HUES48 (cell line): Measurements from ENCODE around the gene AP1G1.
"Not testable (repeated sequence)": the region's sequence is repeated elsewhere in the genome, so short reads cannot be mapped to it uniquely, and the experiment has no call there.

Experiments used
- H3K27ac ChIP-seq: one replicate; pipeline ENCODE4 v1.7.0; 2013; ENCODE audit warnings: low read depth, low read length, inconsistent platforms
- H3K27me3 ChIP-seq: 2 replicates; pipeline ENCODE4 v1.6.1; 2013; ENCODE audit warnings: mild to moderate bottlenecking, low read length; ENCODE audit not compliant: control insufficient read depth, insufficient read depth
- H3K36me3 ChIP-seq: 2 replicates; pipeline ENCODE4 v1.6.1; 2013; ENCODE audit warnings: low read length; ENCODE audit not compliant: control insufficient read depth, insufficient read depth
- H3K4me1 ChIP-seq: 2 replicates; pipeline ENCODE4 v1.6.1; 2013; ENCODE audit warnings: mild to moderate bottlenecking, low read length; ENCODE audit not compliant: control insufficient read depth, insufficient read depth
- H3K4me3 ChIP-seq: 2 replicates; pipeline ENCODE4 v1.5.1; 2013; ENCODE audit warnings: mild to moderate bottlenecking, low read depth, low read length
- H3K9ac ChIP-seq: 2 replicates; pipeline ENCODE4 v1.6.1; 2013; ENCODE audit warnings: mild to moderate bottlenecking, low read depth, low read length, moderate library complexity
- H3K9me3 ChIP-seq: 2 replicates; pipeline ENCODE4 v1.6.1; 2013; ENCODE audit warnings: low read length; ENCODE audit not compliant: control insufficient read depth, insufficient read depth

The AP1G1 gene

DNA sequence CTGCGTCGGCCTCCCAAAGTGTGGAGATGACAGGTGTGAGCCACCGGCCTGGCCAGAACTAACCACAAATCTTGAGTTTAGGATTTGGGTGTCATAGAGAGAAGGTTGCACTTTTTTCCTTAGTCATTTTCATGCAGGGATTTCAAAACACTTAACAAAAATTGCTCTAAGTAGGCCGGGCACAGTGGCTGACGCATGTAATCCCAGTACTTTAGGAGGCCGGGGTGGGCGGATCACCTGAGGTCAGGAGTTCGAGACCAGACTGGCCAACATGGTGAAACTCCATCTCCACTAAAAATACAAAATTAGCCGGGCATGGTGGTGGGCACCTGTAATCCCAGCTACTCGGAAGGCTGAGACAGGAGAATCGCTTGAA is 1.5 kb upstream of the AP1G1 start:
- H3K4me3 ChIP-seq, H3K27ac ChIP-seq, H3K9ac ChIP-seq: not testable (repeated sequence)

DNA sequence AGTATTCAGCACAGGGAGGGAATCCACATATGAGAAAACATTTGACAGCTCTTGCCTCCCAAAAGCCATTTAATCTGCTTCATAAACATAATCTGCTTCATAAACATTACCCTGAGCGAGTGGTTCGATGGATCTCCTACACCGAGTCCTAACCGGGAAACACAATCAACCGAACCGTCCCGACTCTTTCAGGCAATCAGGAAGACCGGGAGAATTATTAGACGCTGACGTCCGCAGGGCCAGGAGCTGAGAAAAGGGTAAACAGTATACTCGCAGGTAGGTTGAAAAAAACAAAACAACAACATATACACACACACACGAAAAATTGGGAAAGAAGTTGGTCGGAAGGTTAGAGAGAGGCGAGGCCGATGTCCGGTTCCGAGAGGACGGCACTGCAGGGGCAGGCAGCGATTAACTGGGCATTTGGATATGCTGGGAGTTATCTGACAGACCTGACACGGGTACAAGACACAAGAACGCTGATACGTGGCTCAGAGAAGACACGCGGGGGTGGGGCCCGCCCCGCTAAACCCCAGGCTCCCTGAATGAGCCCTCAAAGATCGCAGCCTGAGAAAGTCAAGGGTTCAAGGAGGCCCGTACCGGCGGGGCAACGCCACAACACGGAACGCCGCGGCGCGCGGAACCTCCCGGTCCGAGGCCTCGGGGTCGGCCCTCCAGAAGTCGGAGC is 585 bp downstream of the AP1G1 start:
- H3K4me3 ChIP-seq, result peak overlapping the region; percentile 93
- H3K27ac ChIP-seq, result peak overlapping the region; percentile 97

More for the DNA sequence above, 1.5 kb upstream of the AP1G1 start:
- H3K36me3 ChIP-seq, H3K27me3 ChIP-seq, H3K9me3 ChIP-seq, H3K4me1 ChIP-seq: not testable (repeated sequence)

DNA sequence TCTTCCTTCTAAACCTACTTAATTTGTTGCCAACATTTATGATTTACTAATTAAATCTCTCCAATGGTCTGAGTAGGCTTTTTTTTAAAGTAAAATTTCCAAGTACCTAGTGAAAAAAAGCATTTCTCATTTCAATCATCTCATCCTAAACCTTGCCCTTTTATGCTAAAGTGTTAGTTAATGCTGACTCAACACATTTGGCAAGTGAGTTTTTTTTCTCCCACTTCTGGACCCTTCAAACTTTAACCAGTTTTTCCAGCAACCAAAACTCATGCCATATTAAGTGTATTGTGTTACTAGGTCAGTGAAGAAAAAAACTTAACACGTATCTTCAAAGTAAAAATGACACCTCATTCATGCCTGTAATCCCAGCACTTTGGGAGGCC is 5.3 kb downstream of the AP1G1 start:
- H3K9ac ChIP-seq, result no peak overlapping the region
- peaks cover 9% of the 10 kb centered on the region for H3K36me3 ChIP-seq
- no peaks in the 10 kb centered on the region for H3K27me3 ChIP-seq
- H3K4me3 ChIP-seq, result no peak overlapping the region
- peaks cover 5% of the 10 kb centered on the region; the same call in 1 of the 2 replicates for H3K4me1 ChIP-seq
- H3K27ac ChIP-seq, result no peak overlapping the region
- H3K9me3 ChIP-seq, result no peaks in the 10 kb centered on the region

More for the DNA sequence above, 585 bp downstream of the AP1G1 start:
- no peaks in the 10 kb centered on the region for H3K27me3 ChIP-seq
- peak overlapping the region; percentile 99 for H3K9ac ChIP-seq
- H3K4me1 ChIP-seq, result peaks cover 5% of the 10 kb centered on the region; the same call in 1 of the 2 replicates
- peaks cover 9% of the 10 kb centered on the region for H3K36me3 ChIP-seq
- no peaks in the 10 kb centered on the region for H3K9me3 ChIP-seq

DNA sequence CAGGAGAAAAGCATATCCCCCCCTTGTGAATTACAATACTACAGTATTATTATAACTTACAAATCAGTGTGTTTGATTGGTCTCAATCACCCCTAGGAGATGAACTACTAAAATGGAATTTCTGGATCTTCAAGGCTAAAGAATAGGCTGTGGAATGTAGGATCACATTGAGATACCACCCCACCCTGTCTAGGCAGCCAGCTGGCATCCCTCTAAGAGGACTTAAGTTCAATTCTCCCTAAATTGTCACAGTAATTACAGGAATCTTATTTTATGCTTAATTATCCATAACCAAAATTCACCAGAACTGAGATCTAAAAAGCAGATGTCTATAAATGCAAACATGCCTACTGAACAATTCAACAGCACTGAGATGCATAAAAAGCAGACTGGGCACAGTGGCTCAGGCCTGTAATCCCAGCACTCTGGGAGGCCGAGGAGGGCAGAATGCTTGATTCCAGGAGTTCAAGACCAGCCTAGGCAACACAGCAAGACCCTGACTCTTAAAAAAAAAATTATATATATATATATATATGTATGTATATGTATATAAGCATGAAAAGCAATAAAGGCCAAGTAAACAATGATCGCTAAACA is 12.0 kb downstream of the AP1G1 start:
- H3K4me3 ChIP-seq, result no peak overlapping the region
- H3K36me3 ChIP-seq, result 0 out of 2 replicates have a peak, but pooled peaks cover 4% of the 10 kb centered on the region
- H3K27me3 ChIP-seq, result no peaks in the 10 kb centered on the region
- H3K4me1 ChIP-seq, result no peaks in the 10 kb centered on the region
- no peak overlapping the region for H3K27ac ChIP-seq
- no peaks in the 10 kb centered on the region for H3K9me3 ChIP-seq
- H3K9ac ChIP-seq, result no peak overlapping the region

DNA sequence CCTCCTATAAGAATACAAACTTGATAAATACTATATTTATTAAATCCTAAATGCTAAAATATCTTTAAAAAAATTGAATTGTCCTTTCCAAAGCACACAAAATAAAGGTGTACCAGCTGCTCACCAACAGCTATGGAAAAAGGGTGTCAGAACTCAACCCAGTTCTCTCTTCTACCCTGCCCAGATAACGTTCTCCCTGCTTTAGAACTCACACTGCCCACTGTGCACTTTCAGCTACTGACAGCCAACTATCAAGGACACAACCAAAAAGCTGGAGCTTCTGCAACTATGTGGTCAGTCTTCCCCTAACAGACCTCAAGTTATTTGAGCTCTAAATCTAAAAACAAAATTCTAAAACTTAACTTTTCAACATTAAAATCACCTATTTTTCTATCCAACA is 13.7 kb downstream of the AP1G1 start:
- no peaks in the 10 kb centered on the region for H3K4me1 ChIP-seq
- no peak overlapping the region for H3K4me3 ChIP-seq
- no peak overlapping the region for H3K9ac ChIP-seq
- no peaks in the 10 kb centered on the region for H3K27me3 ChIP-seq
- H3K27ac ChIP-seq, result no peak overlapping the region
- 0 out of 2 replicates have a peak, but pooled peaks cover 4% of the 10 kb centered on the region for H3K36me3 ChIP-seq
- no peaks in the 10 kb centered on the region for H3K9me3 ChIP-seq

DNA sequence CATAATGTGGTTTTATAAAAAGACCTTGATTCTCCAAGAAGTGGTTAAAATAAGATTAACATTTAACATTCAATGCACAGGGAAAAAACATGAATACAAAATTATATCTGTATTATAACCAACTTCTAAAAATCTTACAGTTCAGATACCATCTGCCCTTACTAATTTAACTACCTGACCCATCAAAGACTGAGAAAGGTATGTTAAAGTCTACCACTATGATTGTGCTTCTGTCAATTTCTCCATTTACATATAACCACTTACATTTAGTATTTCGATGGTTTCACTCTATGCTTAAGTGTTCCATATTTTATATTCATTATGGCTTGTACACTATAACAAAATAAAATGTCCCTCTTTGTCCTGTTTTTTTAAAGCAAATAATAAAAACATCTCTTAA is 14.6 kb downstream of the AP1G1 start:
- Histone ChIP-seq H3K27ac (no peak overlapping the region), H3K36me3 (peaks cover 10% of the 10 kb centered on the region), H3K9me3 (no peaks in the 10 kb centered on the region), H3K27me3 (no peaks in the 10 kb centered on the region), H3K9ac (no peak overlapping the region), H3K4me3 (no peak overlapping the region), H3K4me1 (no peaks in the 10 kb centered on the region)

DNA sequence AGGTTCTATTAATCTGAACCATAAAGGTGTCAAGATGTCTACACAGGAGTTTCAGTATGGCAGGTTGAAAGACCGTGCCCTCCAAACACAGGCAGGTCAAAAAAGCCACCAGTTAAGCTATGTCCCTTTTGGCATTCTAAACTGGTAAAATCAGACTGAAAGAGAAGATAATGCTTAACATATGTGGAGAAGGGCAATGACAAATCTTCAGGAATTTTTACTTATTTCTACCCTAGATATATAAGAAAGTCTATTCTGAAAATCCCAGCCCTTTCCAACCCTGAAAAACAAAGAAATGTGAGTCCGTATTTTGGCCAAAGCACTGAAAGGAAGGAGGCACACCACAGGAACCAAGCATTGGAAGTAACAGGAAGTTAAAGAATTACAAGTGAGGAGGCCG is 16.5 kb downstream of the AP1G1 start:
- Histone ChIP-seq H3K27me3 (no peaks in the 10 kb centered on the region), H3K9ac (no peak overlapping the region), H3K4me1 (no peaks in the 10 kb centered on the region), H3K9me3 (no peaks in the 10 kb centered on the region), H3K4me3 (no peak overlapping the region), H3K36me3 (peaks cover 29% of the 10 kb centered on the region), H3K27ac (no peak overlapping the region)

DNA sequence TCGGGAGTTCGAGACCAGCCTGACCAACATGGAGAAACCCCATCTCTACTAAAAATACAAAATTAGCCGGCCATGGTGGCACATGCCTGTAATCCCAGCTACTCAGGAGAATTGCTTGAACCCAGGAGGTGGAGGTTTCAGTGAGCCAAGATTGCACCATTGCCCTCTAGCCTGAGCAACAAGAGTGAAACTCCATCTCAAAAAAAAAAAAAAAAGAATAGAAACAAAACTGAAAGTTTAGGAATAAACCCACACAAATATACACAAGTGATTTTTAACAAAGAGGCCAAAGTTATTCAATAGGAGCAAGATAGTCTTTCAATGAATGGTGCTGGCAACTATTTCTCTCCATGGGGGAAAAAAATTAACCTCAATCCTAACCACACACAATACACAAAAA is 18.3 kb downstream of the AP1G1 start:
- H3K36me3 ChIP-seq, result peaks cover 29% of the 10 kb centered on the region
- H3K9me3 ChIP-seq, H3K27ac ChIP-seq, H3K27me3 ChIP-seq, H3K9ac ChIP-seq, H3K4me1 ChIP-seq, H3K4me3 ChIP-seq: not testable (repeated sequence)

DNA sequence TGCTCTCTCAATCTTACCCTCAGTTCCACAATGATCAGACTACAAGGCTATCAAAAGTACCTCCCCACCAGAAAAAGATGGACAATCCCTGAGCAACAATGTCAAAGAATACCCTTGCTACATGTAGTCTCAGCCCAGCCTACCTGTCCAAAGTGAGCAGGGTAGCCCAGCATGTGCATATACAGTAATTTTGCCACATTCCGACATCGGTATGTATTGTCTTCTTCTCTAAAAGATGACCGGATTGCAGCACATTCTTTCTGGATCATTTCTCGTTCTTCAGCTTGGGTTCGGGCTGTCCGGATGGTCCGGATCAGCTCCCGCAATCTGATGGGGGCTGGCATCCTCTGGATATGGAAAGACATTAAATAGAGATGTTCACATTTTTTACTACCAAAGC is 19.5 kb downstream of the AP1G1 start:
- no peaks in the 10 kb centered on the region for H3K27me3 ChIP-seq
- no peaks in the 10 kb centered on the region for H3K4me1 ChIP-seq
- H3K9me3 ChIP-seq, result no peaks in the 10 kb centered on the region
- no peak overlapping the region for H3K4me3 ChIP-seq
- H3K9ac ChIP-seq, result no peak overlapping the region
- peaks cover 29% of the 10 kb centered on the region for H3K36me3 ChIP-seq
- no peak overlapping the region for H3K27ac ChIP-seq

DNA sequence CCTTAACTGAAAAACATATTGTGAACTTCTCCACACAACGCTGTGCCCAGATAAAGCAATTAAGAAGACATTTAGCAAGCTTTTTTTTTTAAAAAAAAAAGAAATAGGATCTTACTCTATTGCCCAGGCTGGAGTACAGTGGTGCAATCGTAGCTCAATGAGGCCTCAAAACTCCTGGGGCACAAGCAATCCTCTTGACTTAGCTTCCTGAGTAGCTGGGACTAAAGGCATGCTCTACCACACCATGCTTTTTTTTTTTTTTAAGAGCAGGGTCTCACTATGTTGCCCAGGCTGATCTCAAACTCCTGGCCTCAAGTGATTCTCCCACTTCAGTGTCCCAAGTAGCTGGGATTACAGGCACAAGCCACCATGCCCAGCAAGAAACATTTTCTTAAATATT is 20.1 kb downstream of the AP1G1 start:
- Histone ChIP-seq H3K9me3 (no peaks in the 10 kb centered on the region), H3K4me1 (no peaks in the 10 kb centered on the region), H3K27me3 (no peaks in the 10 kb centered on the region), H3K36me3 (peaks cover 29% of the 10 kb centered on the region), H3K27ac (no peak overlapping the region), H3K4me3 (no peak overlapping the region), H3K9ac (no peak overlapping the region)

DNA sequence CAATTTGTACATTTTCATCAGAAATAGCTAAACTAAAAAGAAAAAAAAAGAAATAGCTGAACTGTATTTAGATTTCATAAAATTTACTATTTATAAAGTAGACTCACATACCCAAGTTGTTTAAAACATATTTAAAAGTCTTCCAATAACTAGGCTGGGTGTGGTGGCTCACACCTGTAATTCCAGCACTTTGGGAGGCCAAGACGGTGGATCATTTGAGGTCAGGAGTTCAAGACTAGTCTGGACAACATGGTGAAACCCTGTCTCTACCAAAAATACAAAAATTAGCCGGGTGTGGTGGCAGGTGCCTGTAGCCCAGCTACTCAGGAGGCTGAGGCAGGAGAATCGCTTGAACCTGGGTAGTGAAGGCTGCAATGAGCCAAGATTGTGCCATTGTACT is 23.5 kb downstream of the AP1G1 start:
- H3K9ac ChIP-seq, H3K27ac ChIP-seq, H3K4me1 ChIP-seq, H3K9me3 ChIP-seq, H3K27me3 ChIP-seq, H3K4me3 ChIP-seq: not testable (repeated sequence)
- H3K36me3 ChIP-seq, result peaks cover 29% of the 10 kb centered on the region
